ENCODE data around the gene RANBP3. TPM values are rescaled to one million over a fixed set of nuclear protein-coding genes. Genes with fewer than 3 reads are reported as not detected.

The RANBP3 gene
- total RNA-seq, 2 experiments from 2014 or later, result 74.3 to 87.5 TPM

DNA sequence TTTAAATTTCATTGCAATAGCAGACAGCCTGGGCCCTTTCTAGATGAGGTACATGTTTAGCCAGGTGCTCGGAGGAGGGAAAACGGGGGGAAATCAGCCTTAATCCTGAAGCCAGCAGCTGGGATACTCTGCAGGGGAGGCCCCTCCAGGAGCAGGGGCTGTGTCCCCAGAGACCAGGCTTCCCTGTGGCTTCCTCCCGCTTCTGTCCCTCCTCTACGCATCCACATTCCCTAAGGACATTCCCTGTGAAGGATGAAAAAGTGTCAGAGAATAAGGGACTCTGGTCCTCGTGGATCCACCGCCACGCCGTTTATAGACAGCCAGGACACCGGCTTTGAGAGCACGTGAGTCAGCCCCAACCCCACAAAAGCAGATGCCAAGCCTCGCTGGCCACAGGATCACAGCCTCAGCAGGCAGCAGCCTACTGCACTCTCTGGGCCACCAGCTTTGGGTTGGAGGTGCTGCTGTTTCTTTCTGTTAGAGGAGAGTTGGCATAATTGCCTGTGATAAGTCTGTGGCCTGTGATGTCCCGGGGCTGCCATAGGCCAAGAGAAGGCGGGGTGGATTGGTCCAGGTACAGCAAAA lies 36.7 kb upstream of the RANBP3 start:
- ATAC-seq (no peak), DNase-seq (no peak)
- H3K27me3 Mint-ChIP-seq, result no peaks in the 10 kb centered on the region
- POLR2A ChIA-PET, result interaction anchor here (0.7 to 1.2 kb wide), 2 partner anchors 36 to 51 kb away, joined by 3 read pairs; no protein-coding TSS in a partner anchor
- CTCF ChIA-PET, result interaction anchor here (3.7 kb wide), 1 partner anchor 8 kb away, joined by 27 read pairs; no protein-coding TSS in a partner anchor
- intact Hi-C loops (cut with micrococcal nuclease), result no loop called here
- no peaks in the 10 kb centered on the region for H3K4me1 Mint-ChIP-seq (ENCODE audit: low read depth)
- TF ChIP-seq, protein P1, sequence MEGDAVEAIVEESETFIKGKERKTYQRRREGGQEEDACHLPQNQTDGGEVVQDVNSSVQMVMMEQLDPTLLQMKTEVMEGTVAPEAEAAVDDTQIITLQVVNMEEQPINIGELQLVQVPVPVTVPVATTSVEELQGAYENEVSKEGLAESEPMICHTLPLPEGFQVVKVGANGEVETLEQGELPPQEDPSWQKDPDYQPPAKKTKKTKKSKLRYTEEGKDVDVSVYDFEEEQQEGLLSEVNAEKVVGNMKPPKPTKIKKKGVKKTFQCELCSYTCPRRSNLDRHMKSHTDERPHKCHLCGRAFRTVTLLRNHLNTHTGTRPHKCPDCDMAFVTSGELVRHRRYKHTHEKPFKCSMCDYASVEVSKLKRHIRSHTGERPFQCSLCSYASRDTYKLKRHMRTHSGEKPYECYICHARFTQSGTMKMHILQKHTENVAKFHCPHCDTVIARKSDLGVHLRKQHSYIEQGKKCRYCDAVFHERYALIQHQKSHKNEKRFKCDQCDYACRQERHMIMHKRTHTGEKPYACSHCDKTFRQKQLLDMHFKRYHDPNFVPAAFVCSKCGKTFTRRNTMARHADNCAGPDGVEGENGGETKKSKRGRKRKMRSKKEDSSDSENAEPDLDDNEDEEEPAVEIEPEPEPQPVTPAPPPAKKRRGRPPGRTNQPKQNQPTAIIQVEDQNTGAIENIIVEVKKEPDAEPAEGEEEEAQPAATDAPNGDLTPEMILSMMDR (IDR thresholded peaks at IDR 0.05), result no peak
- H3K4me3 Mint-ChIP-seq, result no peak overlapping the region
- no peaks in the 10 kb centered on the region for H3K36me3 Mint-ChIP-seq (ENCODE audit: low read depth)
- no peak overlapping the region for H3K27ac Mint-ChIP-seq
- no peaks in the 10 kb centered on the region for H3K9me3 Mint-ChIP-seq

DNA sequence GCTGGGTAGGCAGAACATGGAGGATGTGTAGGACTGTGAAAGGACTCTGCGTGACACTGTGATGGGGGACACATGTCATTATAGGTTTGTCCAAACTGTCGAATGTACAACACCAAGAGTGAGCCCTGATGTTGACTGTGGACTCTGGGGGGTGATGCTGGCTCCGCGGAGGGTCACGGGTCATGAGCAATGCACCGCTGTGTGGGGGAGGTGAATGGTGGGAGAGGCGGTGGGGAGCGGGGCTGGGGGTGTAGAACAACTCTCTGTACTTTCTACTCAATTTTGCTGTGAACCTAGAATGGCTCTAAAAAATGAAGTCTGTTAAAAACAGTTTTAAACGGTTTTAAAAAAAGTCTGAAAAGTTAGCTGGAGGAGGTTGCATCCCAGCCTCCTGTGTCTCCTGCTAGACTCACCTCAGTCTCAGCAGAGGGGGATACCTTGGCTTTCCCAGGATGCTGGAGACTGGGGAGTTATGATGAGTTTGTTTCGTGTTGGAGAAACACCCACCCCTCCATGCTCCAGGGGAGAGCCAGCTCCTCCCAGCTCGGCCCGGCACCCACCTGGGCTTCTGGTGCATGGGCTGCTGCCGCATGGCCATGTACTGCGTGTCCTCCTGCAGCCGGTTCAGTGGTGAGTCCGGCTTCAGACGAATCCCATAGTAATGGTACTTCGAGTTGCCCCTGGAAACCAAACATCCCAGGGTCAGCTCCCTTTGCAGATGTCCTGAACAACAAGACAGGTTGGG lies 34.7 kb upstream of the RANBP3 start:
- Mint-ChIP-seq H3K9me3 (no peaks in the 10 kb centered on the region), H3K4me1 (ENCODE audit: low read depth) (no peaks in the 10 kb centered on the region), H3K27me3 (no peaks in the 10 kb centered on the region), H3K4me3 (no peak overlapping the region), H3K27ac (no peak overlapping the region), H3K36me3 (ENCODE audit: low read depth) (no peaks in the 10 kb centered on the region)
- CTCF ChIA-PET, result interaction anchor here (3.7 kb wide), 1 partner anchor 10 kb away, joined by 27 read pairs; no protein-coding TSS in a partner anchor
- intact Hi-C loops (cut with micrococcal nuclease), result no loop called here
- ATAC-seq (no peak), DNase-seq (no peak)
- POLR2A ChIA-PET, result no interaction called here
- TF ChIP-seq, protein P1 (IDR thresholded peaks at IDR 0.05), result no peak

DNA sequence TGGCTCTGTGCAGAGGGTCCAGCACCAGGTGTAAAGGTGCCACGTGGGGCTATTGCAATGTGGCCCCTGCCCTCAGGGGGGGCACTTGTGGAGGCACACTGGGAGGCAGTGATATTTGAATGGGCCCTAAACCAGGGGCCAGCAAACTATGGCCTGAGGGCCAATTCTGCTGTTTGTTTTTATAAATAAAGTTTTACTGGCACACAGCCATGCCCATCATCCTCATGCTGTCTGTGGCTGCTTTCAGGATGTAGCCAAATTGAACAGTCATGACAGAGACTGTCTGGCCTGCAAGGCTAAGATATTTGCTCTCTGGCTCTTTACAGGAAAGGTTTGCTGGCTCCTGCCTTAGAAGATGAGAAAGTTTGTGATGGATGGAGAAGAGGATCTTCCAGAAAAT lies 33.9 kb upstream of the RANBP3 start:
- intact Hi-C loops (cut with micrococcal nuclease), result no loop called here
- Mint-ChIP-seq H3K9me3 (no peaks in the 10 kb centered on the region), H3K36me3 (ENCODE audit: low read depth) (no peaks in the 10 kb centered on the region), H3K4me1 (ENCODE audit: low read depth) (no peaks in the 10 kb centered on the region), H3K27me3 (no peaks in the 10 kb centered on the region), H3K27ac (no peak overlapping the region), H3K4me3 (no peak overlapping the region)
- ChIA-PET POLR2A (interaction anchor here (0.7 kb wide), 1 partner anchor 34 kb away, joined by 3 read pairs; the partner anchor contains the start of gene RANBP3), CTCF (interaction anchor here (3.7 kb wide), 1 partner anchor 11 kb away, joined by 27 read pairs; no protein-coding TSS in a partner anchor)
- TF ChIP-seq, protein P1 (IDR thresholded peaks at IDR 0.05), result no peak
- DNase-seq (no peak), ATAC-seq (no peak)

DNA sequence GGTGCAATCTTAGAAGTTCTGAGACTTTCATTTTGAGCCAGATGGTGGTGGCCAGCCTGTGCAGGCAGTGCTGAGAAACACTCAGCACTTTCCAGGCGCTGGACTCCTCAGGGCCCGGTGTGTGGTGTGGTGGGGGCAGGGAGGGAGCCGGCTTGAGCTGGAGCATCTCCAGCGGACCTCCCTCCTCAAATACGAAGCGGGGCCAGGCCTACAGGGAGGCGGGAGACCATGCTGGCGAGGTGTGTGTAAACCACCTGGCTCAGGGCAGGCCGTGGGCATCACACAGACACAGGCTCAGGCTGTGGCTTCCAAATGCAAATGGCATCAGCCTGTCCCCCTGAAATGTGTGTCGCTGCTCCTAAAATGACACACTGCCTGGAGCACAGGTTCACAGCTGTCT lies 33.3 kb upstream of the RANBP3 start:
- intact Hi-C loops (cut with micrococcal nuclease), result no loop called here
- DNase-seq (no peak), ATAC-seq (no peak)
- TF ChIP-seq, protein P1 (IDR thresholded peaks at IDR 0.05), result no peak
- no peak overlapping the region for H3K4me3 Mint-ChIP-seq
- H3K27me3 Mint-ChIP-seq, result no peaks in the 10 kb centered on the region
- H3K4me1 Mint-ChIP-seq (ENCODE audit: low read depth), result no peaks in the 10 kb centered on the region
- no peaks in the 10 kb centered on the region for H3K36me3 Mint-ChIP-seq (ENCODE audit: low read depth)
- no peaks in the 10 kb centered on the region for H3K9me3 Mint-ChIP-seq
- CTCF ChIA-PET, result interaction anchor here (3.7 kb wide), 1 partner anchor 12 kb away, joined by 27 read pairs; no protein-coding TSS in a partner anchor
- POLR2A ChIA-PET, result interaction anchor here (0.7 kb wide), 1 partner anchor 33 kb away, joined by 3 read pairs; the partner anchor contains the start of gene RANBP3
- H3K27ac Mint-ChIP-seq, result no peak overlapping the region

DNA sequence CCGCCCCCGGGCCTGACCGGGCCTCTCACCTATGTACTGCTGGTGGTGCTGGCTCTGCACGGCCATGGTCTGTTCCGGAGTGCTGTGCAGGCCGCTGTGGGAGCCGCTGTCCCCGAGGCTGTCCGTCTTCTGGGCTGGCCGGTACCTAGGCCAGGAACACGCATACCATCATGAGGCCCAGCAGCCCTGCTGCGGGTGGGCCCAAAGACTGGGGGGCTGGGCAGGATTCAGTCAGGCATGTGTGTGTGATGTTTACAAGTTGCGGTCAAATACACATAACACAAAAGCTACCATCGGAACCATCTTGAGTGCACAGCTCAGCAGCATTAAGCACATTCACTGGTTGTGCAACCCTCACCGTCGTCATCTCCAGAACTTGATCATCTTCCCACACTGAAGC lies 32.2 kb upstream of the RANBP3 start:
- Mint-ChIP-seq H3K9me3 (no peaks in the 10 kb centered on the region), H3K4me1 (ENCODE audit: low read depth) (no peaks in the 10 kb centered on the region), H3K27me3 (no peaks in the 10 kb centered on the region), H3K36me3 (ENCODE audit: low read depth) (no peaks in the 10 kb centered on the region), H3K4me3 (no peak overlapping the region), H3K27ac (no peak overlapping the region)
- DNase-seq, result no peak
- ChIA-PET CTCF (interaction anchor here (1.1 kb wide), 1 partner anchor 12 kb away, joined by 3 read pairs; no protein-coding TSS in a partner anchor), POLR2A (no interaction called here)
- TF ChIP-seq, protein P1 (IDR thresholded peaks at IDR 0.05), result no peak
- intact Hi-C loops (cut with micrococcal nuclease), result no loop called here
- no peak for ATAC-seq
